Naive thymus-derived CD4-positive, alpha-beta T cell (primary cell): Measurements from ENCODE around the gene RAB18. TPM values are rescaled to one million over a fixed set of nuclear protein-coding genes. Genes with fewer than 3 reads are reported as not detected.
"Not testable (repeated sequence)": the region's sequence is repeated elsewhere in the genome, so short reads cannot be mapped to it uniquely, and the experiment has no call there.

Experiments
- ATAC-seq: fragments of 150-1000 bp; cut with Tn5 transposase; 2 replicates; pipeline ENCODE4 v1.10.0; 2021; ENCODE audit warnings: mild to moderate bottlenecking, moderate library complexity
- CTCF ChIA-PET: fragments of 350-600 bp; sonication (Branson Sonifier 250); formaldehyde crosslinking; loops from one replicate; lab custom pipeline; 2021; ENCODE audit warnings: antibody characterized with exemption; lab: Charles Lee
- POLR2A ChIA-PET: fragments of 350-600 bp; sonication (Branson Sonifier 250); formaldehyde crosslinking; loops from one replicate; lab custom pipeline; 2021; ENCODE audit warnings: antibody characterized with exemption, inconsistent platforms; lab: Charles Lee
- DNase-seq, 9 donors: peaks; one replicate each; pipeline versions ENCODE4 v3.0.0 to v3.0.0-alpha.2; 2020 to 2022; ENCODE audit warnings: mixed read lengths in 1 of 9
- H3K27ac ChIP-seq: one replicate; pipeline ENCODE4 v1.7.0; 2013; ENCODE audit warnings: mild to moderate bottlenecking, low read depth, low read length, moderate library complexity
- H3K27me3 ChIP-seq, 2 donors: one replicate each; pipeline ENCODE4 v1.7.0; 2013; ENCODE audit warnings: low read length in 2 of 2, mild to moderate bottlenecking in 2 of 2, moderate library complexity in 2 of 2; ENCODE audit not compliant: control insufficient read depth in 2 of 2, insufficient read depth in 2 of 2
- H3K36me3 ChIP-seq, 3 experiments: 1 replicate in 2 of 3; 2 replicates in 1 of 3; pipeline ENCODE4 v1.7.0; 2013; ENCODE audit warnings: low read length in 3 of 3, mild to moderate bottlenecking in 3 of 3, moderate library complexity in 1 of 3; ENCODE audit not compliant: insufficient read depth in 3 of 3, control insufficient read depth in 2 of 3
- H3K4me1 ChIP-seq, 2 donors: one replicate each; pipeline ENCODE4 v1.7.0; 2013; ENCODE audit warnings: low read length in 2 of 2, mild to moderate bottlenecking in 2 of 2, moderate library complexity in 1 of 2; ENCODE audit not compliant: control insufficient read depth in 2 of 2, insufficient read depth in 2 of 2
- H3K4me3 ChIP-seq: 2 replicates; pipeline ENCODE4 v1.7.0; 2013; ENCODE audit warnings: mild to moderate bottlenecking, low read length
- H3K9me3 ChIP-seq, 3 experiments: 1 replicate in 2 of 3; 2 replicates in 1 of 3; pipeline ENCODE4 v1.7.0; 2013; ENCODE audit warnings: low read length in 3 of 3; ENCODE audit not compliant: control insufficient read depth in 2 of 3
- H3K27ac Mint-ChIP-seq, 9 donors: one replicate each; pipeline ENCODE4 v1.8.0; 2020 to 2022; ENCODE audit warnings: mixed read lengths in 9 of 9, mild to moderate bottlenecking in 8 of 9, moderate library complexity in 5 of 9, inconsistent platforms in 2 of 9
- H3K27me3 Mint-ChIP-seq, 5 donors: one replicate each; pipeline ENCODE4 v1.8.0; 2021 to 2022; ENCODE audit warnings: mixed read lengths in 5 of 5, mild to moderate bottlenecking in 1 of 5
- H3K36me3 Mint-ChIP-seq, 5 donors: one replicate each; pipeline ENCODE4 v1.8.0; 2020 to 2022; ENCODE audit warnings: mixed read lengths in 5 of 5, mild to moderate bottlenecking in 3 of 5, inconsistent platforms in 1 of 5
- H3K4me1 Mint-ChIP-seq, 7 donors: one replicate each; pipeline ENCODE4 v1.8.0; 2020 to 2022; ENCODE audit warnings: mixed read lengths in 7 of 7, mild to moderate bottlenecking in 3 of 7, inconsistent platforms in 1 of 7
- H3K4me3 Mint-ChIP-seq, 10 donors: one replicate each; pipeline ENCODE4 v1.8.0; 2020 to 2022; ENCODE audit warnings: mild to moderate bottlenecking in 10 of 10, mixed read lengths in 10 of 10, moderate library complexity in 6 of 10, inconsistent platforms in 2 of 10
- H3K9me3 Mint-ChIP-seq, 11 donors: one replicate each; pipeline ENCODE4 v1.8.0; 2020 to 2022; ENCODE audit warnings: mixed read lengths in 11 of 11, mild to moderate bottlenecking in 4 of 11, inconsistent platforms in 1 of 11, moderate library complexity in 1 of 11
- intact Hi-C, 2 donors: fragments of 100-400 bp; cut with micrococcal nuclease; formaldehyde crosslinking; loops; one replicate each; pipeline ENCODE4 v1.15.1; 2023
- polyA plus RNA-seq, 2 donors: library from polyadenylated mRNA; unstranded; fragments of 300-500 nt; fragmentation: Illumina TruSeq; gene quantifications; one replicate each; pipeline ENCODE4 v1.2.3, GENCODE V29; 2021
- total RNA-seq, 6 experiments: library from RNA in 5 of 6; stranded (reverse) in 5 of 6; gene quantifications; 1 replicate in 5 of 6; 2 replicates in 1 of 6; pipeline ENCODE4 v1.2.3 and lab custom pipeline; 2021 to 2026

RAB18 gene
- total and polyA plus RNA-seq, 7 experiments from 2014 or later = 54.0 to 96.1 (median 73.6) TPM

DNA sequence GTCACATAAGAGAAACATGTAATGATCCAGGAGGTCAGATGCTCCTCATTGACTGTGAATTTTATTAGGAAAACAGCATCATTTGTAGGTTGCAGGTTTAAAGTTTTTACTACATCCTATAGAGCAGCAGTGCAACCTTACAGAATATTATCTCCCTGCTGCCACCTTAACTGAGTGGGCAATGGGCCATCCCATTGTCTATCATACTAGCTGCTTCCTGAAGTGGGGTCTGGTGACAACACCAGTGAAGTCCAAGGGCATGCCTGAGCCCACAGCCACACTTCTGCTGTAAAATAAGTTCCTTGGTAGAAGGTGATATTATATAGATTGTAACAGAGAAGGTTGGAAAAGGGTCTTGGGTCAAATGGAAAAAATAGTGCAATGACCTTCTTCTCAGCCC is 4.0 kb upstream of the RAB18 start:
- intact Hi-C loops = loop anchor here (5.0 to 10.0 kb wide), 5 partner anchors 53 to 1015 kb away; partner anchors contain the start of gene MPP7 (in 1 of the 2)
- no peak overlapping the region for H3K27ac ChIP-seq

DNA sequence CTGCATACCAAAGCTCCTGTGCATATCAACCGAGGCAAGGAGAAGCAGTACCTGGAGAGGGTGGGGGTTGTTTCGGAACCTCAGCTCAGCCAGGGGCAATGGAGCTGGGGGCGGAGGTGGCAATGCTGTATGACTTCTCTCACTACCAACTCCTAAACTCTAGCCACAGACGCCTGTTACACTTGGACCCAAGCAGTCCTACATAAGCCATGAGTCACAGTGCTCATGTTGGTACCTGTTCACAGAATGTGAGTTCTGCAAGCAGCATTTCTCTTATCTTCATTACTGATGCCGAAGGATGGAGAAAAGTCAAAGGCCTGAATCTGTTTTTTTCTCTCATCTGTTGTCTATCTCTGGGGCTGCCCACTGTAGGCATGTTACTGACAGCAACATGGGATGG is 3.2 kb upstream of the RAB18 start:
- Histone ChIP-seq H3K4me1 (peaks cover 4 to 12% of the 10 kb centered on the region in 2 donors), H3K36me3 (peaks cover 0 to 4% (median 0%) of the 10 kb centered on the region in 3 experiments), H3K27me3 (no peaks in the 10 kb centered on the region), H3K9me3 (no peaks in the 10 kb centered on the region), H3K4me3 (no peak overlapping the region), H3K27ac (no peak overlapping the region)
- Mint-ChIP-seq H3K36me3 (peaks cover 0 to 6% (median 4%) of the 10 kb centered on the region in 5 donors), H3K27ac (no peak overlapping the region), H3K4me3 (no peak overlapping the region), H3K27me3 (peaks cover 0 to 21% (median 0%) of the 10 kb centered on the region in 5 donors), H3K4me1 (peaks cover 14 to 27% (median 24%) of the 10 kb centered on the region in 7 donors), H3K9me3 (peaks cover 0 to 3% (median 0%) of the 10 kb centered on the region in 11 donors)
- intact Hi-C loops = loop anchor here (5.0 to 10.0 kb wide), 5 partner anchors 54 to 1016 kb away; partner anchors contain the start of gene MPP7 (in 1 of the 2)
- CTCF ChIA-PET = no interaction called here
- POLR2A ChIA-PET = no interaction called here
- no peak for DNase-seq
- ATAC-seq = no peak

More for the DNA sequence above, 4.0 kb upstream of the RAB18 start:
- Mint-ChIP-seq H3K27ac (no peak overlapping the region), H3K36me3 (peaks cover 0 to 5% (median 3%) of the 10 kb centered on the region in 5 donors), H3K27me3 (peaks cover 0 to 27% (median 0%) of the 10 kb centered on the region in 5 donors), H3K4me1 (peaks cover 9 to 21% (median 19%) of the 10 kb centered on the region in 7 donors), H3K9me3 (peaks cover 0 to 3% (median 0%) of the 10 kb centered on the region in 11 donors), H3K4me3 (no peak overlapping the region)
- H3K27me3 ChIP-seq = no peaks in the 10 kb centered on the region
- peaks cover 0 to 4% (median 0%) of the 10 kb centered on the region in 3 experiments for H3K36me3 ChIP-seq
- DNase-seq (no peak), ATAC-seq (no peak)
- H3K4me1 ChIP-seq = peaks cover 0 to 8% of the 10 kb centered on the region in 2 donors
- ChIA-PET POLR2A (no interaction called here), CTCF (interaction anchor here (0.6 kb wide), 1 partner anchor 27 kb away, joined by 5 read pairs; no protein-coding TSS in a partner anchor)
- H3K9me3 ChIP-seq = no peaks in the 10 kb centered on the region
- H3K4me3 ChIP-seq = no peak overlapping the region

DNA sequence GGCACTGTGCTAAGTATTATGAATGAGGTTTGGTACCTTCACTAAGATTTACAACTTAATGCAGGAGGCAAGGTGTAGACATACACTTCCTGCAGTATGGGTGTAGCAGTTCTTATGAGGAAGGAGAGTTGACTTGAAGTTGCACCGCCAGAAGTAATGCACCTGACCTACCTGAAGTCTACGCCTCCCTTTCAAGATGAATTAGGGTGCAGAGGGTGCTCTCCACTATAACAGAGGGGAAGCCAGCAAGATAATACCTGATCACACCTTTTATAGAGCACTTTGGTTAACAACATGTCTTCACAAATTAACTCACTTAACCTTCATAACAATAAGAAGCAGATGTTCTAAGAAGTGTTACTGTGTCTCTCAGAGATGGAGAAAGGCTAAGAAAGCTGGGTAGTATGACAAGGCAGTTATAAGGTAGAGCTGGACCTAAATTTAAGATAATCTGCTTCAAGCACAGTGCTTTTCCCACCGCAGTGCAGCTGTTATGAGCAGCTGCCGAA is 552 bp upstream of the RAB18 start:
- Mint-ChIP-seq H3K9me3 (peaks cover 0 to 3% (median 0%) of the 10 kb centered on the region in 11 donors), H3K27me3 (peaks cover 0 to 7% (median 0%) of the 10 kb centered on the region in 5 donors), H3K4me3 (peak overlapping the region; percentile 95 to 100 (median 99)), H3K36me3 (peaks cover 0 to 12% (median 6%) of the 10 kb centered on the region in 5 donors), H3K27ac (peak overlapping the region; percentile 96 to 99 (median 98)), H3K4me1 (peaks cover 34 to 52% (median 48%) of the 10 kb centered on the region in 7 donors)
- peak overlapping the region; percentile 87 for H3K27ac ChIP-seq
- peaks cover 0 to 4% (median 0%) of the 10 kb centered on the region in 3 experiments for H3K36me3 ChIP-seq
- intact Hi-C loops = loop anchor here (1.0 to 10.0 kb wide), 22 partner anchors 10 to 1174 kb away; partner anchors contain the start of genes MPP7 (in 2 of the 2), YME1L1 (in 2 of the 2), ANKRD26 (in 1 of the 2) and BAMBI (in 1 of the 2)
- POLR2A ChIA-PET = interaction anchor here (0.6 to 2.2 kb wide), 17 partner anchors 9 to 1029 kb away, joined by 3 to 20 read pairs (median 6); partner anchors contain the start of genes ACBD5, MASTL, WAC and YME1L1
- CTCF ChIA-PET = interaction anchor here (0.6 to 1.1 kb wide), 5 partner anchors 28 to 239 kb away, joined by 3 read pairs; no protein-coding TSS in a partner anchor
- peaks cover 8 to 18% of the 10 kb centered on the region in 2 donors for H3K4me1 ChIP-seq
- DNase-seq (peak in 1 of 9 donors; percentile 11), ATAC-seq (no peak)
- H3K27me3 ChIP-seq = no peaks in the 10 kb centered on the region
- H3K4me3 ChIP-seq = peak overlapping the region; percentile 82
- H3K9me3 ChIP-seq = no peaks in the 10 kb centered on the region

DNA sequence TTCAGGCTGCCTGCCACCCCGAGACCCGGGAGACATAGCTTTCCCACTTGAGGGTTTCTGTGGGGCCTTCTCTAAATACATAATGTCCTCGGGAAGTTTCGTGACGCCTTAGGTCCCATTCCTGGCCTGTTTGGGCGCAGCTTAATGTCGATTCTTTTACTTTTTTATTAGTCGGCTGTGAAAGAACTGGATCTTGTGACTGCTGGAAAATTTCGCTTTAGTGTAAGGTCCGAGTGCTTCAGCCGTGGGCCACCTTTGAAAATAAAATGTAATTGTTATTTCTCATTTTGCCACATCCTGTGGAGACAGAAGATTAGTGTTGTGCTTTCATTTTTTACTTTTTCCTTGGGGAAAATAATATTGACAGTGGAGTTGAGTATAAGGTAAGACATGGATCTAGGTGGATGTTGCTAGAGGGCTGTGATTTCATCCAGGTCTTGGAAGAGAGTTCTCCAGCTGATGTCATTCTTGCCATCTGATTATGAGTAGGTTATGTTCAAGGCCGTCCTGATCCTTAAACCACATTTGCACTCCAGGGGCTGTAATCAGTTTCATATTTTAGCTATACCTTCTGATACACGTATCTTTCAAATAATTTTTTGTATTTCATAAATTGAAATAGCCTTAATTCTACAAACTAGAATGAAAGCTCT is 830 bp downstream of the RAB18 start:
- Mint-ChIP-seq H3K27ac (peak overlapping the region; percentile 96 to 99 (median 98)), H3K27me3 (peaks cover 0 to 7% (median 0%) of the 10 kb centered on the region in 5 donors), H3K36me3 (peaks cover 0 to 20% (median 14%) of the 10 kb centered on the region in 5 donors), H3K4me1 (peaks cover 44 to 66% (median 62%) of the 10 kb centered on the region in 7 donors), H3K4me3 (peak overlapping the region; percentile 95 to 100 (median 99)), H3K9me3 (peaks cover 0 to 3% (median 0%) of the 10 kb centered on the region in 11 donors)
- Histone ChIP-seq H3K4me3 (peak overlapping the region; percentile 82), H3K36me3 (peaks cover 0 to 4% (median 0%) of the 10 kb centered on the region in 3 experiments), H3K27me3 (no peaks in the 10 kb centered on the region), H3K9me3 (no peaks in the 10 kb centered on the region), H3K4me1 (peaks cover 15 to 18% of the 10 kb centered on the region in 2 donors), H3K27ac (peak overlapping the region; percentile 87)
- ATAC-seq = no peak
- ChIA-PET POLR2A (interaction anchor here (0.8 to 2.2 kb wide), 16 partner anchors 9 to 1027 kb away, joined by 3 to 20 read pairs (median 6); partner anchors contain the start of genes ACBD5, MASTL, WAC and YME1L1), CTCF (interaction anchor here (0.6 to 1.2 kb wide), 3 partner anchors 57 to 151 kb away, joined by 3 to 5 read pairs (median 3); no protein-coding TSS in a partner anchor)
- DNase-seq = no peak
- intact Hi-C loops = loop anchor here (1.0 to 10.0 kb wide), 22 partner anchors 8 to 1172 kb away; partner anchors contain the start of genes MPP7 (in 2 of the 2), YME1L1 (in 2 of the 2), ANKRD26 (in 1 of the 2) and BAMBI (in 1 of the 2)

DNA sequence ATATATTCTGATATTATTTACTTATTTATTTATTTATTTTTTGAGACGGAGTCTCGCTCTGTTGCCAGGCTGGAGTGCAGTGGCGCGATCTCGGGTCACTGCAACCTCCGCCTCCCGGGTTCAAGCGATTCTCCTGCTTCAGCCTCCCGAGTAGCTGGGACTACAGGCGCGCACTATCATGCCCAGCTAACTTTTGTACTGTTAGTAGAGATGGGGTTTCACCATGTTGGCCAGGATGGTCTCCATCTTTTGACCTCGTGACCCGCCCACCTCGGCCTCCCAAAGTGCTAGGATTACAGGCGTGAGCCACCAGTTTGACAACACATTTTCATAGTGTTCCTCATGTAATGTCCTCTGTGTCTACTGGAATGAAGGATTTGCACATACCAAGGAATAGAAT is 1.4 kb downstream of the RAB18 start:
- Mint-ChIP-seq H3K4me3 (peak overlapping the region; percentile 63 to 99 (median 82)), H3K36me3 (peaks cover 0 to 26% (median 20%) of the 10 kb centered on the region in 5 donors), H3K27ac (peak overlapping the region in 6 of 9 donors; percentile 19 to 96 (median 61)), H3K4me1 (peaks cover 50 to 72% (median 68%) of the 10 kb centered on the region in 7 donors)
- not testable (repeated sequence) for DNase-seq, H3K9me3 Mint-ChIP-seq, H3K9me3 ChIP-seq, ATAC-seq, H3K27ac ChIP-seq, H3K4me3 ChIP-seq, H3K27me3 Mint-ChIP-seq, H3K36me3 ChIP-seq, H3K27me3 ChIP-seq
- POLR2A ChIA-PET = interaction anchor here (0.9 to 2.1 kb wide), 5 partner anchors 13 to 351 kb away, joined by 3 to 12 read pairs (median 7); partner anchors contain the start of genes MASTL and YME1L1
- H3K4me1 ChIP-seq = peaks cover 15 to 18% of the 10 kb centered on the region in 2 donors
- CTCF ChIA-PET = interaction anchor here (1.2 kb wide), 1 partner anchor 58 kb away, joined by 5 read pairs; no protein-coding TSS in a partner anchor
- intact Hi-C loops = loop anchor here (2.0 to 10.0 kb wide), 4 partner anchors 41 to 1021 kb away; partner anchors contain the start of gene MKX (in 1 of the 2)
